ENCODE measurements around the gene NODAL.

DNA sequence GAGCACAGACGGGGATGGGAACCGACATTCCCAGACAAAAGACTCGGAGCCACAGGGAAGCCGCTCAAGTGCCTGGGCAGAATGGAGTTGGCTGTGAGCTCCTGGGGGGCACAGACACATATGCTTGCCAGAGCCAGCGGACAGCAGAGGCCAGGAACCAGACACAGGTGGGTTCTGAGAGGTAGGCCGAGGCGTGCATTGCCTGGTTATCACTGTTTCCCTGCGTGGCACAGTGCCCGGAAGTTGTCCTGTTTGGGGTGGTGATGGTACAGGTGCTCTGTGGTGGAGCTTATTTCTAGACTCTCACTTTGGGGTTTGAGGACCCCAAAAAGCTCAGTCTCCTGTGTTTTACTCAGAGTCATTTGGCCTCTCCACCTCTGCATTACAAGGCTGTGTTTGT lies 39.6 kb upstream of the NODAL start:
- no peak for TF ChIP-seq POLR2A (IDR thresholded peaks at IDR 0.05; ENCODE audit: low read depth, low read length)
- no peak for TF ChIP-seq POLR2AphosphoS5 (IDR thresholded peaks at IDR 0.05; ENCODE audit: low read depth, low read length)
- no peak for TF ChIP-seq SPI1 (IDR thresholded peaks at IDR 0.05; ENCODE audit: low read depth, low read length)

All from GM12891 (cell line).